ENCODE results near the gene PLCZ1.

PLCZ1 gene

DNA sequence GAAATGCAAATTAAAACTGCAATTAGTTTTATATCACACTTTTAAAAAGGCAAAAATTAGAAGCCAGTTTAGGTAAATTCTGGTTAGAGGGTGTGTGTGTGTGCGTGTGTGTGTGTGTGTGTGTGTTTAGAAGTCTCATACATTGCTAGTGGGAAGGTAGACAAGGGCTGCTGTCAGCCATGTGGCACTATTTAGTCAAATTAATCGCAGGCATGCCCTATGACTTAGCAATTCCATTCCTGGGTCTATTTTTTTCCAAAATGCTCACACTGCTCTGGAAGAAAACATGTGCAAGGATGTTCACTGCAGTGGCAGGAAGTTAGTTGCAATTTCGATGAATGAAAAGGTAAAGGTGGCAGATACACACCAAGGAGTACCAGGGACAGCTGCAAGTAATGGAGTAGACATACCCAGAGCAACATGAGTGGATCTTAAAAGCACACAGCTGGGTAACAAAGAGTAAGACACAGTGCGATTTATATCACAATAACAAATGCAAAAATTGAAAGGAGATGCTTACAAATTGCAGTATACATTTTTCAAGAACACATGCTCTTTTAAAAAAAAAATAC, 11.7 kb upstream of the PLCZ1 start:
- H3K79me2 ChIP-seq: no peaks in the 10 kb centered on the region
- no peak for TF ChIP-seq CTCF (IDR thresholded peaks at IDR 0.05)
- H3K27me3 ChIP-seq (ENCODE audit: control insufficient read depth, insufficient read depth, low read length): no peaks in the 10 kb centered on the region
- H3K9ac ChIP-seq: no peak overlapping the region
- H3K4me1 ChIP-seq: no peaks in the 10 kb centered on the region
- no peak overlapping the region for H3K4me3 ChIP-seq (ENCODE audit: low read depth, low read length)
- no peak overlapping the region for H2AFZ ChIP-seq
- H3K9me3 ChIP-seq (ENCODE audit: control insufficient read depth, low read length): no peaks in the 10 kb centered on the region
- H3K4me2 ChIP-seq (ENCODE audit: low read length): no peak overlapping the region
- H3K27ac ChIP-seq: no peak overlapping the region
- no peaks in the 10 kb centered on the region for H3K36me3 ChIP-seq (ENCODE audit: control insufficient read depth, insufficient read depth, low read length)

DNA sequence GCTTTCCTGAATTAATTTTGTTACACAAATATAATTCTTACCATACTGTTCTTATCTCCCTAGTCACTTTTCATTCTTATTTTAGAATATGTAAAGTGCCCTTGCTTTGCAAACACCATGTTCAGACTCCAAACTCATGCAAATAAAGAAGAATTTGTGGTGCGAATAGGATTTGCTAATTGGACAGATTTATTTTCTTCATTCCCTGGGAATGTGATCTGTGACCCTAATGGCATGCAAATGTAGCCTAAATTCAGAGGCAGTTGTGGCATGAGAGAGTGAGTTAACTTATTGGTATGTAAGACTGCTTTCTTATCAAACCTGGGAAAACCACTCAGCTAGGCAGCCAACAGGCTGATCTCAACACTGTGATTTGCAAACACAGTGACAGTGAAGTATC, 10.1 kb upstream of the PLCZ1 start:
- no peak for TF ChIP-seq CTCF (IDR thresholded peaks at IDR 0.05)
- no peaks in the 10 kb centered on the region for H3K36me3 ChIP-seq (ENCODE audit: control insufficient read depth, insufficient read depth, low read length)
- H3K9ac ChIP-seq: no peak overlapping the region
- H3K4me2 ChIP-seq (ENCODE audit: low read length): no peak overlapping the region
- H2AFZ ChIP-seq: no peak overlapping the region
- H3K79me2 ChIP-seq: no peaks in the 10 kb centered on the region
- no peaks in the 10 kb centered on the region for H3K27me3 ChIP-seq (ENCODE audit: control insufficient read depth, insufficient read depth, low read length)
- H3K27ac ChIP-seq: no peak overlapping the region
- no peaks in the 10 kb centered on the region for H3K4me1 ChIP-seq
- no peaks in the 10 kb centered on the region for H3K9me3 ChIP-seq (ENCODE audit: control insufficient read depth, low read length)
- H3K4me3 ChIP-seq (ENCODE audit: low read depth, low read length): no peak overlapping the region

DNA sequence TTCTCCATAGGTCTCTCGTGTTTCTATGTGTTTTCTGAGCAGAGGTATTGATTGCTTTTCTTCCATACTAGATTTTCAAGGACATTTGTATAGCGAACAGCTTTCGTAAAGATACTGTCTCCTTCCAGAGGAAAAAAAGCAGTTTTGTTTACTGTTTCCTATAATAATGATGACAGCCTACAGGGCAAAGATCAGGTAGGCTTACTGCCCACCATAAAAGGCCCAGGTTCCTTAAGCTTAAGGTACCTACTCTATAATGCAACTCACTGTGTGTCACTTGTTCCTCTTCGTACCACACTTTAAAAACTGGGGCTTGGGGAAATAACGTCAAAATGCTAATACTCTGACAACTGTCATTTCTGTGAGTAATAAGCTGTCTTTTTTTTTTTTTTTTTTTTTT, 6.7 kb downstream of the PLCZ1 start:
- Histone ChIP-seq H3K79me2 (no peaks in the 10 kb centered on the region), H3K4me3 (ENCODE audit: low read depth, low read length) (no peak overlapping the region), H3K4me2 (ENCODE audit: low read length) (no peak overlapping the region), H3K27ac (no peak overlapping the region), H3K9me3 (ENCODE audit: control insufficient read depth, low read length) (no peaks in the 10 kb centered on the region), H3K9ac (no peak overlapping the region), H2AFZ (no peak overlapping the region), H3K36me3 (ENCODE audit: control insufficient read depth, insufficient read depth, low read length) (no peaks in the 10 kb centered on the region), H3K4me1 (no peaks in the 10 kb centered on the region), H3K27me3 (ENCODE audit: control insufficient read depth, insufficient read depth, low read length) (no peaks in the 10 kb centered on the region)
- TF ChIP-seq CTCF (IDR thresholded peaks at IDR 0.05): no peak

DNA sequence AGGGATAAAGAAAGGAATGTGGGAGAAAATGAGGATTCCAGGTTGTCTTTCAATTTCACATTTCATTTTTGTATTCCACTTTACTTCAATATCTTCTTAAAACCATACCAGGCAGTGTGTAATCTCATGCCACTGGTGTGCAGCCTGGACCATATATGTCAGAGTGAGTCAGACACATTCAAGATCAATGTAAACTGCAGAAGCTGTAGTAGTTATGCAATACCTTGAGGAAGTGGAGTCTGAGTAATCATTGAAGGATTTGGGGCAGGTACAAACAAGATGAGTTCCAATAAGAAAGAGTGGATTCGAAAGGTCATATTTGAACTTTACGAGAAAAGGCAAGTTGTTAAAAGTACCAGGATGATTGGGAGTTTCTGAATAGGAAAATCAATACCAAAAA, 14.1 kb downstream of the PLCZ1 start:
- Histone ChIP-seq H3K4me2 (ENCODE audit: low read length) (no peak overlapping the region), H3K4me3 (ENCODE audit: low read depth, low read length) (no peak overlapping the region), H3K4me1 (no peaks in the 10 kb centered on the region), H3K9ac (no peak overlapping the region), H3K79me2 (no peaks in the 10 kb centered on the region), H3K9me3 (ENCODE audit: control insufficient read depth, low read length) (no peaks in the 10 kb centered on the region), H3K27me3 (ENCODE audit: control insufficient read depth, insufficient read depth, low read length) (no peaks in the 10 kb centered on the region), H2AFZ (no peak overlapping the region), H3K27ac (no peak overlapping the region), H3K36me3 (ENCODE audit: control insufficient read depth, insufficient read depth, low read length) (no peaks in the 10 kb centered on the region)
- TF ChIP-seq CTCF (IDR thresholded peaks at IDR 0.05): no peak

DNA sequence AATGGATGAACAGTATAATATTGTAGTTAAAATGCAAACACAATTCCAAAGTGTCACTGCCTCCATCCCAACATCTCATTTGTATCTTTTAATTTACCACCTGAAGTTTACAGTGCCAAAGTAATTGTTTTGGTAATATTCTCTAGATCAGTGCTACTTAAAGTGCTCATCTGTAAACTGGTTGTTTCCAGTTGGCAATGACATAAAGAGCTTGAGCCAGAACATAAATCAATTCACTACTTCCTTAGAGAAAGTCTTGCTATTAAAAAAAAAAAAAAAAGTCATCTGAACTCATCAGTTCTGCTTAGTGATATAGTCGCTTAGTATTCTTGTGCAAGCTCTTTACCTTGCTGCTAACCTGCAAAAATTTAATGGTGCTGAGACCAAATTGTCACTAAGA, 16.4 kb downstream of the PLCZ1 start:
- Histone ChIP-seq H3K4me3 (ENCODE audit: low read depth, low read length) (no peak overlapping the region), H3K27me3 (ENCODE audit: control insufficient read depth, insufficient read depth, low read length) (no peaks in the 10 kb centered on the region), H3K36me3 (ENCODE audit: control insufficient read depth, insufficient read depth, low read length) (no peaks in the 10 kb centered on the region), H3K27ac (no peak overlapping the region), H3K9me3 (ENCODE audit: control insufficient read depth, low read length) (peaks cover 3% of the 10 kb centered on the region), H3K79me2 (no peaks in the 10 kb centered on the region), H2AFZ (no peak overlapping the region), H3K4me2 (ENCODE audit: low read length) (no peak overlapping the region), H3K4me1 (no peaks in the 10 kb centered on the region), H3K9ac (no peak overlapping the region)
- no peak for TF ChIP-seq CTCF (IDR thresholded peaks at IDR 0.05)
